Stimulated activated CD4-positive, alpha-beta T cell treated with anti-CD3 and anti-CD28 coated beads, TNF-alpha, amount 100 ng/mL, for 1 hour (primary cell): Measurements from ENCODE around the gene ANKRA2.
"Not testable (repeated sequence)": the region's sequence is repeated elsewhere in the genome, so short reads cannot be mapped to it uniquely, and the experiment has no call there.

Source experiments
- DNase-seq, 3 donors: peaks; one replicate each; pipeline ENCODE4 v3.0.0-alpha.2; 2020; ENCODE audit warnings: low read depth in 3 of 3, low spot score in 1 of 3

The ANKRA2 gene

GRCh38 chr5:73550016-73550415 is 15.4 kb downstream of the ANKRA2 start:
- DNase-seq = no peak

- no peak for DNase-seq
These were observed 20.0 kb downstream of the ANKRA2 start for GRCh38 chr5:73545403-73545779.

- DNase-seq = no peak
These were observed 20.7 kb downstream of the ANKRA2 start for GRCh38 chr5:73544429-73545402.

GRCh38 chr5:73542020-73542419 is 23.4 kb downstream of the ANKRA2 start:
- DNase-seq = no peak

GRCh38 chr5:73540192-73540591 is 25.2 kb downstream of the ANKRA2 start:
- DNase-seq = no peak

- no peak for DNase-seq
These were observed 25.7 kb downstream of the ANKRA2 start for GRCh38 chr5:73539730-73540129.

GRCh38 chr5:73534971-73535370 is 30.5 kb downstream of the ANKRA2 start:
- no peak for DNase-seq

- no peak for DNase-seq
These were observed 31.3 kb downstream of the ANKRA2 start for GRCh38 chr5:73534011-73534644.

GRCh38 chr5:73532195-73532594 is 33.2 kb downstream of the ANKRA2 start:
- DNase-seq = no peak

GRCh38 chr5:73531356-73531755 is 34.1 kb downstream of the ANKRA2 start:
- DNase-seq = no peak

GRCh38 chr5:73529081-73529480 is 36.4 kb downstream of the ANKRA2 start:
- DNase-seq = no peak

GRCh38 chr5:73528248-73528647 is 37.2 kb downstream of the ANKRA2 start:
- DNase-seq = no peak

- DNase-seq = no peak
These were observed 39.7 kb downstream of the ANKRA2 start for GRCh38 chr5:73525606-73526203.

- no peak for DNase-seq
These were observed 41.6 kb downstream of the ANKRA2 start for GRCh38 chr5:73523861-73524260.

- no peak for DNase-seq
These were observed 42.5 kb downstream of the ANKRA2 start for GRCh38 chr5:73522989-73523388.

- DNase-seq = peak in 2 of 3 donors; percentile 34 to 37
These were observed 45.7 kb downstream of the ANKRA2 start for GRCh38 chr5:73519531-73520283.

GRCh38 chr5:73515232-73515631 is 50.2 kb downstream of the ANKRA2 start:
- DNase-seq = no peak

GRCh38 chr5:73514418-73514817 is 51.0 kb downstream of the ANKRA2 start:
- DNase-seq = no peak

GRCh38 chr5:73513996-73514395 is 51.4 kb downstream of the ANKRA2 start:
- DNase-seq = no peak

- DNase-seq = not testable (repeated sequence)
These were observed 56.9 kb downstream of the ANKRA2 start for GRCh38 chr5:73508521-73508920.

GRCh38 chr5:73507062-73507461 is 58.4 kb downstream of the ANKRA2 start:
- DNase-seq = no peak
